NCI-H2196 (cell line): ENCODE measurements around the gene PLN.

Source experiments
- DNase-seq: peaks from one replicate; lab custom pipeline; 2025; ENCODE audit not compliant: unreplicated experiment; lab: John Stamatoyannopoulos, UW

PLN gene

DNA sequence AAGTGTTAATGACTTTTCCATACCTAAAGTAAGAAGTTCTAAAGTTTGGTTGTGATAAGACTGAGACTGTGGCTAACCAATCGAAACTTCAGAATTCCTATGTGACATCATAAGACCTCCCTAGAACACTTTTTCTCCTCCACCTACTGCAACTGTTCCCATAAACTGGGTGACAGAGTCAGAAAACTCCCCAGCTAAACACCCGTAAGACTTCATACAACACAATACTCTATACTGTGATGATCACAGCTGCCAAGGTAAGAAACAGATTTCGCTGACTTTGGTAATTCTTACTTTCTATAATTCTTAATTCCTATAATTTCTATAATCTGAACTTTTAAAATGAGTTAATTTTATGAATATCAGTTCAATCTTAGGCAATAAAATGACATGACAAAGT, at the start of gene PLN:
Gene PLN, plus strand, starts transcription at position 161 of the 400 bp plus-strand sequence. CDS start 10,626 bp downstream, outside the sequence.
- no peak for DNase-seq

DNA sequence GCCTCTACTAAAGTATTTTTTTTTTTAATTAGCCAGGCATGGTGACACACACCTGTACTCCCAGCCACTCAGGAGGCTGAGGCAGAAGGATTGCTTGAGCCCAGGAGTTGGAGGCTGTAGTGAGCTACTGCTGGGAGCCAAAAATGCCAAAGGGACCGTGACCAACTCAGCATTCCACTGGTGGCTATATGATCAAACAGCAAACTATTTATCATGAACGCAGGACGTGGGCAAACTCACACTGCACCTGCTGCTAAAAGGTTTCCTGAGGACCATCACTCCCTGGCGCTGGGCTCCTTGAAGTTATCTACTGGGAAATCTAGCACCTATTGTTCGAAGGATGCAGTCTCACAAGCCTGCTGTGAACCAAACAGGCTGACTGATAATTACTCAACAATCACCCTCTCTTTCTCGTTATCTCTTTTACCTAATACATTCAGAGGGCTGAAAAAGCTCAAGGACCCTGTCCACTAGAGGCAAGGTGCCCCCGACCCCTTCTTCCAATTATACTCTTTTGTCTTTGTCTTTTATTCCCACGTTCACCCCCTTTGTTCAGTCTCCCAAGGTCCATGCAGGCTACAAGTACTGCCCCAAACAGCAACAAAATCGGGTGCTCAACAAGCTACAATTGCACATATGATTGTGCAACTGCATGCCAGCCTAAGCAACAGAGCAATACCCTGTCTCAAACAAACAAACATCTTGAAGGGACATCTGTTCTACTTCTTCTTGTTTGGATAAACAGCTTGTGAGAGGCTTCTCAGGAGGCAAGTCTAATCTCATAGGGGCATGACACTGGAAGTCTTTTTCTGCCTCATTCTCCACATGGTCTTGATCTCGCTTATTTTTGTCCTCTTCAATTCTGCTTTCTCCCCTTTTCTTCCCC, 47.7 kb upstream of the PLN start:
- DNase-seq, result no peak

- DNase-seq, result no peak
These were observed 47.0 kb upstream of the PLN start for GRCh38 chr6:118501099-118501498.

GRCh38 chr6:118501765-118502164, 46.3 kb upstream of the PLN start:
- DNase-seq, result no peak

- DNase-seq, result no peak
These were observed 45.9 kb upstream of the PLN start for GRCh38 chr6:118502169-118502568.

- no peak for DNase-seq
These were observed 43.5 kb upstream of the PLN start for GRCh38 chr6:118504611-118505010.

GRCh38 chr6:118505656-118506055, 42.4 kb upstream of the PLN start:
- DNase-seq, result no peak

GRCh38 chr6:118506071-118506638, 41.9 kb upstream of the PLN start:
- no peak for DNase-seq

- no peak for DNase-seq
These were observed 40.5 kb upstream of the PLN start for GRCh38 chr6:118507636-118508035.

- DNase-seq, result peak; percentile 52
These were observed 39.0 kb upstream of the PLN start for GRCh38 chr6:118509009-118509617.

- no peak for DNase-seq
These were observed 36.0 kb upstream of the PLN start for GRCh38 chr6:118511930-118512715.

DNA sequence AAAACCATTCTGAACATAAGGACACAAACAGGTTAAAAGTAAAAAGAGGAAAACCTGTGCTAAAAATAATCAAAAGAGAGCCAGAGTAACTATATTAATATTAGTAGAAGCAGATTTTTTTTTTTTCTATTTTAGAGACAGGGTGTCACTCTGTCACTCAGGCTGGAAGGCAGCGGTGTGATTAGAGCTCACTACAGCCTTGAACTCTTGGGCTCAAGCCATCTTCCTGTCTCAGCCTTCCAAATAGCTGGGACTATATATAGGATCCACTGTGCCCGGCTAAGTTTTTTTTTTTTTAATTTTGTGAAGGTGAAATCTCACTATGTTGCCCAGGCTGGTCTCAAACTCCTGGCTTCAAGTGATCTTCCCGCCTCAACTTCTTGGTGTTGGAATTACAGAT, 33.4 kb upstream of the PLN start:
- no peak for DNase-seq

- no peak for DNase-seq
These were observed 25.7 kb upstream of the PLN start for GRCh38 chr6:118522422-118522821.

- no peak for DNase-seq
These were observed 24.9 kb upstream of the PLN start for GRCh38 chr6:118523216-118523615.

DNA sequence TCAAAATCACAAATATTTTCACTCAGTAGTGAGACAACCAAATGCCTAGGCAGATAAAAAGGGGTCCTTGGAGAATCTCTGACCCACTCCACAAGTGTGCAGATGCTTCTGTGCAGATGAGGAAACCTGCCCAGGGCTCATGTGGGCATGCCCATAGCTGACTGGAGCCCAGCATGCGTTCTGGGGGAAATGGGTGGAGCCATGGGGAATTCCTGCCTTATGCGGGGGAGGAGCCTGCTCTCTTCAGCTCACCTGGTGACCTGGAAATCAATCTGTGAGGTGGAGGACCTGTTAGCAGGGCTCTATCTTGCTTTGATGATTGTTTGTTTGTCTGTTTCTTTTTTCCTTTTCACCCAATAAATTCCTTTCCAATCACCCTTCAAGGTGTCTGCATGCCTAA, 23.4 kb upstream of the PLN start:
- DNase-seq, result no peak

DNA sequence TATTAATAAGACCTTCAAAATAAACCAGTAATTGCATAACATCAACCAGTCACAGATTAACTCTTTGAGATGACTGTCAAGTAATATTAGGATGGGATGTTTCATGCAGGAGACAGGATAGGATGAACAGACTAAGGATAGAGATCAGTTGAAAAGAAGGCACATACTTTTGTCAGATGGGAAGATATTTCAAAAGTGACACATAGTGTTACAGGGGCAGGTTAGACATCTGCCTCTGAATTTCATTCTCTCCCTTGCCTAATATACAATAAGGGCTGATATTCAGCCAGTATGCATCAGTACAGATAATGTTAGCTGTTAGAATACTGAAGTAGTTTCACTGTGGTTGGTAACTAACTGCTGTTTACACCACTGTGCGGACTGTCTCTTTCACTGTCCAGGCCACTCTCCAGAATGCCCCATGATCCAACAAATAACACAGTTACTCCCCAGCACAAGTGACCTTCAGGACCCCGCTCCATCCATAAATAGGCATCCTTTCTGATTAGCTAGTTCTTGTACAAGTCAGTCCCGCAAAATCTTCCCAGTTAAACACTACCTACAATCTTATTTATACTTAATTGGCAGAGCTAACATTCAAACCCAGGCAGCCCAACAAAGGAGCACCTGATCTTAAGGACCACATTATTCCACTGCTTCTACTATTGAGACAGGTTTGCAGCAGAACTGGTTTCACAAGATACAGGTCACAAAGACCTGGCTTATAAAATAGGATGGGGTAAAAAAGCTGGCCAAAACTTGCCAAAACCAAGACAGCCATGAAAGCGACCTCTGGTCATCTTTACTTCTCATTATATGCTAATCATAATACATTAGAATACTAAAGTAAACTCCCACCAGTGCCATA, 21.9 kb upstream of the PLN start:
- no peak for DNase-seq

DNA sequence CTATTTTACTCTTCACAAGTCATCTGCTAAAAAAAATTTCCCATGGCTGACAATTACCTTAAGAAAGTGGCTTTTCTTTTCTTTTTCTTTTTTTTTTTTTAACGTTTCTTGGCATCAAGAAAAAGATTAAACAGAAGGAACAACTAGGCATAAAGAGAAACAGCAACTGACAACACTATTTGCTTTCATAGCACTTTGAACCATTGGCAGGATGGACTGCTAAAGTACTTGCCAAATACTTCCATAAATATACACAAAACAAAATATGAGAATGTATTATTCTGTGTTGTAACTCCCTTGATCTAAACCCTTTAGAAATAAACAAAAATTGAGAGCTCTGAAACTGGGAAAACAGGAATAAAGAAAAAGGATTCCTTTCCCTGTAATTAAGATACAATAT, 20.0 kb upstream of the PLN start:
- DNase-seq, result no peak

DNA sequence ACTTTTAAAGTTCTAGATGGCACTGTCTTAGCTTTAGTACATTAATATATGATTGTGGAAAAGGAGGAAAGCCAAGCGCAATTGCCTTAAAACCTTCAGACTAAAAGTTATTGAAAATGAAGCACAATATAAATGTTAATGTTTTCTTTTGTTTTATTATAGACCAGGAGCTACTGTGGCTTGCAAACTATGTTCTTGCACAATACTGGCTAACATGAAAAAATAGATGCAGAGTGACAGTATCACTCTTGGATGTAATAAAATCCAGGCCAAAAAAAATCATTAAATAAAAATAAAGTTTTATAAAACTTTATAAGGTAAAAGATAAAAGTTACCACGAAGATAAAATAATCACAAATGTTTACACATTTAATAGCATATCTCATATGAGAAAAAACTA, 18.3 kb upstream of the PLN start:
- no peak for DNase-seq

DNA sequence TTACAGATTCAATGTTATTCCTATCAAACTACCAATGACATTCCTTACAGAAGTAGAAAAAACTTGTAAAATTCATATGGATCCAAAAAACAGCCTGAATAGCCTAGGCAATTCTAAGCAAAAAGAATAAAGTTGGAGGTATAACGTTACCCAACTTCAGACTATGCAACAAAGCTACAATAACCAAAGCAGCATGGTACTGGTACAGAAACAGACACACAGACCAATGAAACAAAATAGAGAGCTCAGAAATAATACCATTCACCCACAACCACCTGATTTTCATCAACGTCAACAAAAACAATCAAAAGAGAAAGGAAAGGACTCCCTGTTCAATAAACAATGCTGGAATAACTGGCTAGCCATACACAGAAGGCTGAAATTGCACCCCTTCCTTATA, 17.2 kb upstream of the PLN start:
- no peak for DNase-seq

GRCh38 chr6:118535176-118535844, 12.8 kb upstream of the PLN start:
- DNase-seq, result no peak
